NCI-H446 (cell line): ENCODE results near the gene POTEF.
A peak's percentile ranks its signal among the peaks of the same experiment; 100 is the strongest.
"Not testable (repeated sequence)": the region's sequence is repeated elsewhere in the genome, so short reads cannot be mapped to it uniquely, and the experiment has no call there.

Source experiments
- DNase-seq, 2 experiments: peaks; one replicate each; lab custom pipeline; 2025; lab: John Stamatoyannopoulos, UW

The POTEF gene

GRCh38 chr2:130128464-130128863 is 558 bp downstream of the POTEF start:
- not testable (repeated sequence) for DNase-seq

GRCh38 chr2:130127726-130128125 is 1.3 kb downstream of the POTEF start:
- DNase-seq = not testable (repeated sequence)

DNA sequence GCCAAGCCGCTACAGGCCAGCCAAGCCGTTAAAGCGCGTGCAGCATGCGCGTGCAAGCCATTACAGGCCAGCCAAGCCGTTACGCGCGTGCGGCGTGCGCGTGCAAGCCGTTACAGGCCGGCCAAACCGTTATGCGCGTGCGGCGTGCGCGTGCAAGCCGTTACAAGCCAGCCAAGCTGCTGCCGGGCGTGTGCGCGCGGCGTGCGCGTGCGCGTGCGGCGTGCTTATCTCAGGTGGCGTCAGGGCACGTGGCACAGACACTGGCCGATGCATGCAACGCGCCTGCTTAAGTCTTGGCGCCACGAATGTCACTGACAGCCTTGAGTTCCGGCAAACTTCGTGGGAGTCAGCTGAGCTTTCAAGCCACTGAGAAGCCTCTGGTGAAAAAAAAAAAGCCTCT is 8.1 kb downstream of the POTEF start:
- not testable (repeated sequence) for DNase-seq

DNA sequence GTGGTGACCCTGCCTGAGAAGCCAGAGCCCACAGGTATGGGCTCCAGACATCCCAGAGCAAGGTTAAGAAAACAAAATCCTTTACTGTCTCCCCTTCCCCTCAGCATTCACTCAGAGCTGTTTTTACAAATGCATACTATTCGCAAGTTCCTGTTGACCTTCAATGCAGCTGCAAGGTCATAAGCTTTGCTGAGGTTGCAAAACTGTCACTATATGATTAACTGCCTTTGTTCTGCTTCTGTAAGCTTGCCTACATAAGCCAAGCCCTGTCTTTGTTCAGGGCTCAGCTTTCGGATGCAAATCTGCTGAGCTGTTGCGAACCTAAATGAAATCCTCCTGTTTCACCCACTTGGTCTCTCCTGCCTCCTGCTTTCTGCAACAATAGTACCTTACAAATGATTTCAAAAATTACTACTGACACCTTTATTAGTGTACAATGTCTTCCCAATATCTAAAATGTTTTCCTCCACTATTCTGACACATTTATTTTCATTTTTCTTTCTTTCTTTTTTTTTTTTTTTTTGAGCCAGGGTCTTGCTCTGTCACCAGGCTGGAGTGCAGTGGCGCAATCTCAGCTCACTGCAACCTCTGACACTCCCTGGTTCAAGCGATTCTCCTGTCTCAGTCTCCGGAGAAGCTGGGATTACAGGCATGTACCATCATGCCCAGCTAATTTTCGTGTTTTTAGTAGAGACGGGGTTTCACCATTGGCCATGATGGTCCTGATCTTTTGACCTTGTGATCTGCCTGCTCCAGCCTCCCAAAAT is 26.2 kb downstream of the POTEF start:
- not testable (repeated sequence) for DNase-seq

GRCh38 chr2:130062645-130063044 is 66.4 kb downstream of the POTEF start:
- DNase-seq = not testable (repeated sequence)

- not testable (repeated sequence) for DNase-seq
These were observed 69.0 kb downstream of the POTEF start for GRCh38 chr2:130059982-130060381.

- DNase-seq = not testable (repeated sequence)
These were observed 72.7 kb downstream of the POTEF start for GRCh38 chr2:130056336-130056735.

DNA sequence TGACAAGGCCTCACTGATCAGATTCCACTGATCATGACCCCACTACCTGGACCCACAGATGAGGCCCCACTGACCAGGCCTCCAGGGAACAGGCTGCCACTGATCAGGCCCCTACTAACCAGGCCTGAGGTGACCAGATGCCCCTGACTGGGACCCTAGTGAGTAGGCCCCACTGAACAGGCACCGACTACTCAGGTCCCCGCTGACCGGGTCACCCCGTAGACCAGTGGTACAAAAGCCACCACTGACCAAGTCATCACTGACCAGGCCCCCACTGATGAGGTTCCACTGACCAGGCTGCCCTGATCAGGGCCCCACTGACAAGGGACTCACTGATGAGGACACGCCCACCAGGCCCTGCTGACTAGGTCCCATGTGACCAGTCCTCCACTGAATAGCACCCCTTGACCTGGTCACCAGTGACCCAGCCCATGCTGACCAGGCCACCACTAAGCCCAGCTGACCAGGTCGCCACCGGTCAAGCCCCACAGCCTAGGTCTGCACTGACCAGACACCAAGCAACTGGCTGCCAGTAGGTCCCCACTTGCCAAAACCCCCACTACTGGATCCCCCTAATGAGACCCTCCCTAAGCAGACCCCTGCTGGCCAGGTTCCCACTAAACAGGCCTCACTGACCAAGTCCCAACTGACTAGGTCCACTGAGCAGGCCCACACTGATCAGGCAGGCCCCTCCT is 75.7 kb downstream of the POTEF start:
- DNase-seq = not testable (repeated sequence)

- not testable (repeated sequence) for DNase-seq
These were observed 76.6 kb downstream of the POTEF start for GRCh38 chr2:130052376-130052775.

DNA sequence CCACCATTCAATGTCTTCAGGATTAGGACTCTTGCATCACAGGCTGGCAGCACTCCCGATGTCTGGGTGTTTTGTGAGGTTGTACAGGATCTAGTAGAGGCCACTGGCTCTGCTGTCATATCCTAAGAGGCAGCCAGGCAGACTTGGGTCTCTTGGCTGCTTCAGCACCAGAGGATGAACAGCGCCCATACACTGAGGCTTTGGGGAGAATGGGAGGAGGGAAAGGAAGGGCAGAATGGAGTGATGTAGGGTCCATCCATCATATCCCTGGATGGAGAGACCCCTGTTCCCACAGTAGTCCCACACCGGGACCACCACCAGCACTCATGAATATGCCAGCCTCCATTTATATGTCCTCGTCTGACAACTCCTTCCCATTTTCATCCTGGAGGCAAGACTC is 80.6 kb downstream of the POTEF start:
- DNase-seq = not testable (repeated sequence)

GRCh38 chr2:130038265-130038603 is 90.8 kb downstream of the POTEF start:
- not testable (repeated sequence) for DNase-seq

GRCh38 chr2:130025931-130026330 is 103.1 kb downstream of the POTEF start:
- peak in 1 of 2 experiments; percentile 5 for DNase-seq
